HTERT RPE-1 (cell line): ENCODE data around the gene CATSPER1.
"Not testable (repeated sequence)": the region's sequence is repeated elsewhere in the genome, so short reads cannot be mapped to it uniquely, and the experiment has no call there.

Source experiments
- in situ Hi-C: fragments of 300-500 bp; cut with MboI; formaldehyde crosslinking; loops from 4 replicates; pipeline ENCODE4 v1.14.3; 2020; ENCODE audit warnings: low sequenced_read_pairs

The CATSPER1 gene

GRCh38 chr11:66051766-66052663 lies 25.7 kb upstream of the CATSPER1 start, which contains the start of gene SF3B2:
Gene SF3B2 (plus strand): TSS chr11:66052364. CDS start chr11:66052385, 21 bp downstream.
- in situ Hi-C loops: no loop called here

- in situ Hi-C loops: no loop called here
Observed at GRCh38 chr11:66051371-66051765, 25.1 kb upstream of the CATSPER1 start.

- in situ Hi-C loops: no loop called here
Observed at GRCh38 chr11:66050581-66051231, 24.4 kb upstream of the CATSPER1 start.

- in situ Hi-C loops: no loop called here
Observed at GRCh38 chr11:66048547-66049323, 22.5 kb upstream of the CATSPER1 start, which contains the start of gene GAL3ST3. Gene GAL3ST3 (minus strand): TSS chr11:66049161. CDS start chr11:66045415, 3,746 bp downstream.

GRCh38 chr11:66047541-66048365 lies 21.5 kb upstream of the CATSPER1 start:
- in situ Hi-C loops: no loop called here

- in situ Hi-C loops: no loop called here
Observed at GRCh38 chr11:66046901-66047300, 20.6 kb upstream of the CATSPER1 start.

- in situ Hi-C loops: no loop called here
Observed at GRCh38 chr11:66045177-66045639, 18.9 kb upstream of the CATSPER1 start.

- in situ Hi-C loops: no loop called here
Observed at GRCh38 chr11:66044757-66045156, 18.5 kb upstream of the CATSPER1 start.

- in situ Hi-C loops: no loop called here
Observed at GRCh38 chr11:66042996-66043906, 17.0 kb upstream of the CATSPER1 start.

GRCh38 chr11:66042227-66042995 lies 16.1 kb upstream of the CATSPER1 start:
- in situ Hi-C loops: no loop called here

- in situ Hi-C loops: no loop called here
Observed at GRCh38 chr11:66039765-66040164, 13.5 kb upstream of the CATSPER1 start.

GRCh38 chr11:66037327-66037726 lies 11.0 kb upstream of the CATSPER1 start:
- in situ Hi-C loops: no loop called here

- in situ Hi-C loops: no loop called here
Observed at GRCh38 chr11:66036334-66036710, 10.0 kb upstream of the CATSPER1 start.

GRCh38 chr11:66035653-66036333 lies 9.5 kb upstream of the CATSPER1 start:
- in situ Hi-C loops: no loop called here

- in situ Hi-C loops: no loop called here
Observed at GRCh38 chr11:66032957-66033735, 6.9 kb upstream of the CATSPER1 start.

- in situ Hi-C loops: not testable (repeated sequence)
Observed at GRCh38 chr11:66023186-66023440, 3.2 kb downstream of the CATSPER1 start.

- in situ Hi-C loops: no loop called here
Observed at GRCh38 chr11:66022401-66023185, 3.7 kb downstream of the CATSPER1 start.
